Kidney tubule cell (primary cell): ENCODE results near the gene RNF186.
"Not testable (repeated sequence)": the region's sequence is repeated elsewhere in the genome, so short reads cannot be mapped to it uniquely, and the experiment has no call there.

Experiments
- DNase-seq: peaks from one replicate; pipeline ENCODE4 v3.0.0-alpha.2; 2018; ENCODE audit warnings: low spot score

RNF186 gene

GRCh38 chr1:19793360-19794046, 21.6 kb downstream of the RNF186 start:
- no peak for DNase-seq

- DNase-seq, result no peak
These were observed 22.7 kb downstream of the RNF186 start for GRCh38 chr1:19792237-19793002.

GRCh38 chr1:19790061-19790975, 24.8 kb downstream of the RNF186 start:
- not testable (repeated sequence) for DNase-seq

DNA sequence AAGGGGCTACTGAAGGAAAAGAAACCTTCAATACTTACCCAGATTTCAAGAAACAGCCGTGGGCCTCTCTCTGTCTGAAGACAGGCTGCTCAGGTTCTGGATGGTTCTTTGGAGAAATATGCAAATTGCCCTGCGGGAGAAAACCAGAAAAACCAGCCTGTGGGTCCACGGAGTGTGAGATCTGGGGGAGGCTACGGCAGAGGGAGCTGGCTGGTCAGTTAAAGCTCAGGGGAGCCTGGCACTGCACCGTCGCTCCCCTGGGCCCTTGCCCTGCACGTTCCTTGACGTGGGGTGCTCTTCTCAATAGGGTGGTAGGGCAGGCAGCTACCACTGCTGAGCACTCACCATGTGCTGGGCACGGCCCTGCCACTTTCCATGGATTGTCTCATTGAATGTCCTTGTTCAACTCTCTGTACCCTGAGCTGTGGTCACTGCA, 28.1 kb downstream of the RNF186 start:
- DNase-seq, result no peak

DNA sequence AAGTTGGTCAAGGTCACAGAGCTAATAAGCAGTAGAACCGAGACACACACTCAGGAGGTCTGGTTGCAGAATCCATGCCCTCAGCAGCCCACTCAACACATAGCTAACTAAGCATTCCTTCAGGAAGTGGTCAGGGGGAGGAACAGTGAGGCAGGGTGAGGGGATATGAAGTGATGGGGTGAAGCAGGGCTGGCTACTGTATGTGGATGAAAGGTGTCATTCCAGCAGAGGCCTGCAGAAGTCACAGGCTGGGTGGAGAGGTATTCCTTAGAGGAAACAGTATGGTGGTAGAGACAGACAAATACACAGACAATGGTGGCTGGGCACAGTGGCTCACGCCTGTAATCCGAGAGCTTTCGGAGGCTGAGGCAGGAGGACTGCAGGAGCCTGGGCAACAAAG, 29.4 kb downstream of the RNF186 start:
- DNase-seq, result no peak

DNA sequence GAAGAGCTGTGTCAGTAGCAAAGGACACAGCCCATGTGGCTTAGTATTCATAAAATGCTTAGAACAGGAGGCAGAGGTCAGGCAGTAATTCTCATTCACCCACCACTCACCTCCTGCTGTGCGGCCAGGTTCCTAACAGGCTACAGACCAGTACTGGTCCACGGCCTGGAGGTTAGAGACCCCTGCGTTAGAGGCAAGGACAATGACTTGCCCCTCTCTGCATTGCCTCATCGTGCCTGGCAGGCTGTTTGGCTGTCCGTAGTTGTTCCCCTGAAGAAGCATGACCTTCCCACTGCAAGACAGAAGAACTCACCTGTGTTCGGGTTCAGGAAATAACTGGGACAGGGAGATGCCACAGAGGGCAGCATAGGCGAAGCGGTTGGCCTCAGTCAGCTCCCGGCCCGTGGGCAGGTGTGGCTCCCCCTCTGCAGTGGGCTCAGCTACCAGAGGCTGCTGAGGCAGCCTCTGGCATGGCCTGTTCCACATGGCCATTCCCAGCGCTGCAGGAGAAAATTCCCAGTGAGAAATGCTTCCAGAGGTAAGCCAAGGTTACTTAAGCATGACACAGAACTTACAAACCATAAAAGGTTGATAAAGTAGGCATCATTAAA, 34.7 kb downstream of the RNF186 start:
- no peak for DNase-seq

DNA sequence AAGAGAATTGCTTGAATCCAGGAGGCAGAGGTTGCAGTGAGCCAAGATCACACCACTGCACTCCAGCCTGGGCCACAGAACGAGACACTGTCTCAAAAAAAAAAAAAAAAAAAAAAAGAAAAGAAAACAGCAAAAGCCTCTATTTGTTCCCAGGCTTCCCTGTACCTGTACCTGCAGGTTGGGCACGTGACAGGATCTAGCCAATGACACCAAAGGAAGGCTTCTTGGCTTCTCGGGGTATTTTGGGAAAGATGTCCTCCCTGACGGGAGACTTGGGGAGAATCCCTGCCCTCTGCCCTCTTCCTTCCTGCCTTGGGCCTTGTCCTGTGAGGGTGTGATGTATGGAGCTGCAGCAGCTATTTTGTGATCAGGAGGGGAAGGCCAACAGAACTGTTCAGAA, 38.1 kb downstream of the RNF186 start:
- no peak for DNase-seq

GRCh38 chr1:19776287-19776686, 38.8 kb downstream of the RNF186 start:
- DNase-seq, result no peak

GRCh38 chr1:19775831-19776230, 39.3 kb downstream of the RNF186 start:
- DNase-seq, result no peak

GRCh38 chr1:19775317-19775716, 39.8 kb downstream of the RNF186 start:
- DNase-seq, result peak; percentile 33

GRCh38 chr1:19774180-19774785, 40.8 kb downstream of the RNF186 start:
- no peak for DNase-seq

DNA sequence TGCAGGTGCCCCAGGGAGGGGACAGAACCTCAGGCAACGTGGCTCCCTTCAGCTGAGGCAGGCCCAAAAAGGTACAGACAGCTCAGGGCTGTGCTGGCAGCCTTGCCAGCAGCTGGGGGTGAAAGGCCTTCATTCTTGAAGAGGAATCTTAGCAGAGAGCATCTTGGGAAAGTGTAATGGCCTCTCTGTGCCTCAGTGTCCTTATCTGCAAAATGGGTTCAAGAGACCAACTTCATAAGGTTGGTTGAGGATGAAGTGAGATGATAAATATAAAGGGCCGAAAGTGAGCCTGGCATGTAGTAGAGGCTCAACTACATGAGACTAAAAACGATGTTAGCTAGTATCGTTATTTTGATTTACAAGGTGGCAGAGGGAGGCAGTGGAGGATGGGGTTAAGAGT, 41.6 kb downstream of the RNF186 start:
- no peak for DNase-seq

- DNase-seq, result no peak
These were observed 43.0 kb downstream of the RNF186 start for GRCh38 chr1:19772053-19772452.

GRCh38 chr1:19771350-19771749, 43.7 kb downstream of the RNF186 start:
- DNase-seq, result no peak

- no peak for DNase-seq
These were observed 44.5 kb downstream of the RNF186 start for GRCh38 chr1:19770436-19771190.

DNA sequence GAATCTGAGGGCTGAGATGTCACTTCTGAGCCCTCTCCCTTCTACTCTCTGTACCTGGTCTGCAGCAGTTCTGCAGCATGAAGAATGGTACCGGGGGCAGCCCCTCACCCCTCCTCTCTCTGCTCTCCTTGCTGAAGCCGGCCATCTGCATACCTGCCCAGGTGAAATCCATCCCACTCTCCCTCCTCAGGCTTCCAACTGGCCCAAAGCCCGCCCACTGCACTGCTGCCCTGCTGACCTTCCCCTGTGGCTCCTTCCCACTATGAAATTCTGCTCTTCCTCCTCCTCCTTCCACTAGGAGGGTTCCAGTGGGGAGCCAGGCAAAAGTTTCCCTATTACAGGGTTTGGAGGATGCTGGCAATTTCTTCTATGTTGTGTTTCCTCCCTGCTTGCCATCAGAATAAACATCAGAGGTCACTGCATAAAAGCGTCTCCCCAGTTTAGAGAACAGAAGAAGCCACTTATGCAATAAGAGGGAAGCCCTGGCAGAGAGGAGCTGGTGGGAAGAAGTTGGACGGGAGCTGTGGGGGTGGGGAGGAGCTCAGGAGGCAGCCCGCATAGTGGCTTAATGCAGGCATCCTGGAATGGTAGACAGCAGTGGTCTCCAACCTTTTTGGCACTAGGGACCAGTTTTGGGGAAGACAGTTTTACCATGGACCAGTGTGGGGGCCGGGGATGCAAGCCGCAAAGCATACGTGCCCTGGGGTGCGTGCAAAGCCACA, 45.7 kb downstream of the RNF186 start:
- DNase-seq, result no peak

DNA sequence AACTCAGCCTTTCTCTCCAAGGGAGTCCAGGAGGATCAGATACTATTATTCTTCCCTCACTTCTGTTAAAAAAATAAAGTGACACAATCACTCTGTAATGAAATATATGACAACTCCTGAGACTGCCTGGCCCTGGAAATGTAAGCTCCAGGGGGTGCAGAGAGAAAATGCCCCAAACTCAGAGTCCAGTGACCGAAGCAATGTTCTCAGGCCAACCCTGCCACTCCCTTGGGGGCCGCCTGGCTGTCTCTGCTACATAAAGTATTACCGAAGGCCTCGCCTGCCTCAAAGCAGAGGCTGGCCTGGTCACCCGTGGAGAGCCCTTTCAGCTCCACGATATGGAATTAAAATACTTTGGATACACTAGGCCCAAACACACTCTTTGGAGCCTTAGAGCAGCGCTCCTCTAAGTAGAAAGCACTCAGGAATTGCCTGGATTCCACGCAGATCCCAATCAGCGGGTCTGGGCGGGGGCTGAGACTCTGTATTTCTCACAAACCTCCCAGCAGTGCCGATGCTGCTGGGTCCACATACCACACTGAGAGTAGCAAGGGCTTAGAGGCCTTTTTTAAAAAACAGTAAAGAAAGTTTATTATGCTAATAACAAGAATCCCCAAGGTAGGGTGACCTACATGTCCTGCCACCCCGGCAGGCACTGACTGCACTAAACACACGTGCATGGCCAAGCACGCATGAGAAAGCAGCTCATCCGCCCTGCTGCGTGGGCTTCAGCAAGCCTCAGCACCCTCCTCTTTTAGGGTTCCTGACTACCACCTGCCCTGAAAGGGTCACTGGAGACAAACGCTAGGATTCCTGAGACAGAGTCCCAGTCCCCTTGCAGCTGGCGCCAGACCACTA, 46.5 kb downstream of the RNF186 start:
- no peak for DNase-seq

DNA sequence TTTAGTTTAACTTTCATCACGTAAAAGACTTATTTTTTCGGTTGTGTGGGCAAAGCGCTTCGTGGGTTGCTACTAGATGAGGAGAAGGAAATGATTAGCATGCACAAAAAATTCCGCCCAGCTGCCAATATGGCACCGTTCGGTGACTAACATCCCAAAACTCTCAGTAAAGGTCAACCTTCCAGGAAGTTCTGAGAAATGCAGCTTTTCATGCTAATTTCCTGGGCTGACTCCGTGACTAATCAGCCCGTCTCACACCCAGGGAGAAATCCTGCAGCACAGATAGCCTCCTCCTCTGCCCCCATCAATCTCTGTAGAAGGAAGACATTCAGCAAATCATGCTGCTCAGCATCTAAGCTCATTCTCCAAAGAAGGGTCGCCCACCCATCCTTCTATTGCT, 49.5 kb downstream of the RNF186 start:
- DNase-seq, result peak; percentile 96

DNA sequence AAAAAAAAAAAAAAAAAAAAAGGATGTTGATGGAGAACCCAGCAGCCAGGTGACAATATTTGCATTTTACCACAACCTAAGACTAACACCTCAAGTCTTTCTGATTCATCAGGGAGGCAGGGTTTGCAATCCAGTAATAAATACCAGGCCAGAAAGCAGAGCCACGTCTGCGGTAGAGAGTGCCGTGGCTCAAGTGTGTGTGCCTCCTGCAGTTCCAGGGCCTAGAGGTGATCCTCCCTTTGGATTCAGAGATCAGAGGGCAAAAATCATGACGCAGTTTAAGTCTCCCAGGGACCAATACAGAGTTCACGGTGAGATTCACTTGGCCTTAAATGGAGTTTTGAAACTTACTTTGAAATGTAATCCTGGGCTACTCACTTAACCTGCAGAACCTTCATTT, 50.2 kb downstream of the RNF186 start:
- DNase-seq, result peak; percentile 95
